ENCODE results near the gene ZNF221.

DNA sequence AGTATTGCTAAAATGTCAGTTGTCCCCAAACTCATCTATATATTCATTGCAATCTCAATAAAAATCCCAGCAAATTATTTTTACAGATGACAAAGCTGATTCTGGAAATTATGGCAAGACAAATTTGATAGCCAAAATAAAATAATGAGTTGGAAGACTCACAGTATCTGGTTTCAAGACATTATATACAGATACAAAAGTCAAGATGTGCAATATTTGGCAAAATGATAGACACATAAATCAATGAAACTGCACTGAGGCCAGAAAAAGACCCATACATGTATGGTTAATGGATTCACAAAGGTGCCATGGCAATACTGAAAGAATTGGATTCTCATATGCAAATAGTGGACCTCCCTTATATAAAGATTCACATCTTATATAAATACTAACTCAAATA lies 40.1 kb upstream of the ZNF221 start:
- TF ChIP-seq, protein P1, sequence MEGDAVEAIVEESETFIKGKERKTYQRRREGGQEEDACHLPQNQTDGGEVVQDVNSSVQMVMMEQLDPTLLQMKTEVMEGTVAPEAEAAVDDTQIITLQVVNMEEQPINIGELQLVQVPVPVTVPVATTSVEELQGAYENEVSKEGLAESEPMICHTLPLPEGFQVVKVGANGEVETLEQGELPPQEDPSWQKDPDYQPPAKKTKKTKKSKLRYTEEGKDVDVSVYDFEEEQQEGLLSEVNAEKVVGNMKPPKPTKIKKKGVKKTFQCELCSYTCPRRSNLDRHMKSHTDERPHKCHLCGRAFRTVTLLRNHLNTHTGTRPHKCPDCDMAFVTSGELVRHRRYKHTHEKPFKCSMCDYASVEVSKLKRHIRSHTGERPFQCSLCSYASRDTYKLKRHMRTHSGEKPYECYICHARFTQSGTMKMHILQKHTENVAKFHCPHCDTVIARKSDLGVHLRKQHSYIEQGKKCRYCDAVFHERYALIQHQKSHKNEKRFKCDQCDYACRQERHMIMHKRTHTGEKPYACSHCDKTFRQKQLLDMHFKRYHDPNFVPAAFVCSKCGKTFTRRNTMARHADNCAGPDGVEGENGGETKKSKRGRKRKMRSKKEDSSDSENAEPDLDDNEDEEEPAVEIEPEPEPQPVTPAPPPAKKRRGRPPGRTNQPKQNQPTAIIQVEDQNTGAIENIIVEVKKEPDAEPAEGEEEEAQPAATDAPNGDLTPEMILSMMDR (IDR thresholded peaks at IDR 0.05): no peak
- TF ChIP-seq POLR2A (IDR thresholded peaks at IDR 0.05): no peak
